GM21423 (cell line): Measurements from ENCODE around the gene NATD1.

ENCODE experiments used
- ATAC-seq: cut with Tn5 transposase; IDR thresholded peaks from one replicate; pipeline ENCODE4 v1.9.1; 2021; ENCODE audit warnings: mild to moderate bottlenecking, moderate library complexity; ENCODE audit not compliant: unreplicated experiment

Gene NATD1

DNA sequence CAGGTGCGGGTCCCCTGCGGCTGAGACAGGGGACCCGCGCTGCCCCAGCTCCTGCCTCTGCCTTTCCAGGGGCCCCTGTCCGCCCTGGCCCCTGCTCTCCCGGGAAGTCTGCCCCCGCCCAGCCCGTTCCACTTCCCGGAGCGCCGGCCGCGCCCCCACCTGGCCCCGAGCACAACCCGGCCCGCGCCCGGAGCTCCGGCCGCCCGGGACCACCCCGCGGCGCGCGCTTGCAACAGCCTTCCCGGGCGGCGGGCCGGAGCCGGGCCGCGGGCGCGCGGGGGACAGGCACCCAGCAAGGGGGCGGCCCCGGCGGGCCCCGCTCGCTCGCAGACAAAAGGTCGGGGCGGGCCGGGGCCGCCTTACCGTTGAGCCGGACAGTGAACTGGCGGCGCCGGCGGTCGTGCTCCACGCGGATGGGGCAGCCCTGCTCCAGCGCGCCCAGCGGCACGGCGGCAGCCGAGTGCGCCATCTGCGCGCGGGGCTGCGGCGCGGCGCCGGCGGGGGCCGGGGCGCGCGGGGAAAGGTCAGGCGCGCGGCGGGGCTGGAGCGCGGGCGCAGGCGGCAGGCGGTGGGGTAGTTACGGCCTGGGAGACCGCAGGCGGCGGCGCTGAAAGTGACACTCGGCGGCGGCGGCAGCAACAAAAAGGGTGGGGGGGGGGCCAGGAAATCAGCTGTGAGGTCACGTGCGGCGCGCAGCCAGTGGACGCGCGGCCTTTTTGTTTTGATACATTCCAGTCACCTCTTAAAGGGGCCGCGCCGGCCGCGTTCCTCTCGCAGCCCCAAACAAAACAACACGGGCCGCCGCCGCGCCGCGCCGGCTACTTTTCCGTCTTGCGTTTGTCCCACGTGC lies at the start of gene NATD1:
Gene NATD1, minus strand, starts transcription at position 615 of the 850 bp plus-strand sequence. Its CDS starts 146 bp downstream, at position 469.
- ATAC-seq: peak; percentile 74

DNA sequence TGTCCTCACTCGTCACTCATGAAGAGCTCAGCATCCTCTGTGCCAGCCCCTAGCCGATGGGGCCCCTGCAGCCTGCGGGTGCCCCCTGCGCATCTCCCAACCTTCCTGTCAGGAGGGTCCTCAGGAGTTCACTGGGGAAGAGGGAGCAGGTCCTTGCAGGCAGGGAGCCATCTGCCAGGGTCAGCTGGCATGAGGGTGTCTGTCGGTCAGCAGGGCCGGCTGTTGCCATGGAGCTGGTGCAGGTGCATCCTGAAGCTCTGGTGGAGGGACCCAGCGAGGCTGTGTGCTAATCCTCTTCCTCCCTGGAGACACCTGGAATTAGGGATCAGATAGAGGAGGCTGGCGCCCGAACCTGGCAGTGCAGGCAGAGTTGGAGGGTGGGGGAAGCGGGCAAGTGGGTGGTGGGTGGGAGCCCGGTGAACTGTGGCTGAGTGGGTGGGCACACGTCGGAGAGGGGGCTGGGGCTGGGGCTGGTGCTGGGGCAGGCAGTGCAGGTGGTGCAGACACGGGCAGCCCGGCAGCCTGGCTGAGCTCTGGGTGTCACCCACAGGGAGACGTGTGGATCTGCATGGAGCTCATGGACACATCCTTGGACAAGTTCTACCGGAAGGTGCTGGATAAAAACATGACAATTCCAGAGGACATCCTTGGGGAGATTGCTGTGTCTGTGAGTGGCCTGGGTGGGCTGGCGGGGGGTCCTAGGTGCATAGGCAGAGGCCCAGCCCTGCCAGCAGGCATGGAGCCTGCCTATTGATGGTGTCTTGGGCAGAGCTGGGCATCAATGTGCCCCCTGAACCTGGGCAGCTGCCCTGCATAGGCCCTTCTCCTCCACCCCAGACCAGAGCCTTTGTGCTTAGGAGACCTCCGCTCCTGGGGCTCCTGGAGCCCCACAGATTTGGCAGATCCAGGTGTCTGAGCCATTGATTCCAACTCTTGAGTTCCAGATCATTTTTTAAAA lies 48.7 kb upstream of the NATD1 start:
- no peak for ATAC-seq

GRCh38 chr17:21300601-21301571 lies 47.7 kb upstream of the NATD1 start:
- ATAC-seq: no peak

DNA sequence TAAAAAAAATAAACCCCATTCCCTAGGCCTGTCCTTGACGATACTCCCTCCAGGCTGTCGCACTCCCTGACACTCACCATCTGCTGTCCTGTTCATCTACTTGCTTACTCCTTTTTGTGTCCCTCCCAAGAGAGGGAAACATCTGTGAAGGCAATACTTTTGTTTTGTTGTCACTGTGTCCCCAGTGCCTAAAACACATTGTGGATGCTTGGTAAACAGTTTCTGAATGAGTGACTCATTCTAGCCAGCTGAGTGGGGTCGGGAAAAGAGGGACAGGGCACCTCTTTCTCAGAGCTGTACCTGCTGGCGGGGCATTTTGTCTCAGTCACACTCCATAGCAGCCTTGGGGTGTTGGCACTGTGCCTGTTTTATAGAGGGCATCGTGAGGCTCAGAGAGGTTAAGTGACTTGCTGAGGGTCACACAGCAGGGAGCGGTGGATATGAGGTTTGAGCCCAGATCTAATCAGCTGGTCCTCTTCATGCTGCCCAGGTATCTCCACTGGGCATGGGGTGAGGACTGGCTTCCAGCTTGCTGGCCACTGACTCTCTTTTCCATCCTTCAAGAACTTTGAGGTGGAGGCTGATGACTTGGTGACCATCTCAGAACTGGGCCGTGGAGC lies 46.9 kb upstream of the NATD1 start:
- no peak for ATAC-seq

DNA sequence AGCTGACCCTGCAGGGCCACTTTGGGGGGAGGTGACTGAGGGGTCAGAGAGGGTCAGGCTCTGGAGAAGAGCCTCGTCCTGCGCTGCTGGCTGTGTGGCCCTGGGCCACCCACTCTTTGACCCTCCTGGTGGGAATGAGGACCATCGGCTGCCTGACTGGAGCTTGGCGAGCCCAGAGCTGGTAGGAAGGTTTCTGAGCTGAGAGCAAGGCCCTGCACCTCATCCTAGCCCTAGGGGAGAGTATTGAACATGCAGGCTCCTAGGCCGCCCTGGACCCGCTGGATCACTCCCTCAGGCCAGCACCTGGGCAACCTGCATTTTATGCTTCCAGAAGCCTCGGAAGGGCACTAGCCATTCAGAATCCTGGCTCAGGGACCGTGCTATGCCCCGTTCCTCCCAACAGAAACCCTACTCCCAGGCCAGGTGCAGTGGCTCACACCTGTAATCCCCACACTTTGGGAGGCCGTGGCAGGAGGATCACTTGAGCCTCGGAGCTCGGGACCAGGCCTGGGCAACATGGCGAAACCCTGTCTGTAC lies 45.8 kb upstream of the NATD1 start:
- ATAC-seq: no peak

DNA sequence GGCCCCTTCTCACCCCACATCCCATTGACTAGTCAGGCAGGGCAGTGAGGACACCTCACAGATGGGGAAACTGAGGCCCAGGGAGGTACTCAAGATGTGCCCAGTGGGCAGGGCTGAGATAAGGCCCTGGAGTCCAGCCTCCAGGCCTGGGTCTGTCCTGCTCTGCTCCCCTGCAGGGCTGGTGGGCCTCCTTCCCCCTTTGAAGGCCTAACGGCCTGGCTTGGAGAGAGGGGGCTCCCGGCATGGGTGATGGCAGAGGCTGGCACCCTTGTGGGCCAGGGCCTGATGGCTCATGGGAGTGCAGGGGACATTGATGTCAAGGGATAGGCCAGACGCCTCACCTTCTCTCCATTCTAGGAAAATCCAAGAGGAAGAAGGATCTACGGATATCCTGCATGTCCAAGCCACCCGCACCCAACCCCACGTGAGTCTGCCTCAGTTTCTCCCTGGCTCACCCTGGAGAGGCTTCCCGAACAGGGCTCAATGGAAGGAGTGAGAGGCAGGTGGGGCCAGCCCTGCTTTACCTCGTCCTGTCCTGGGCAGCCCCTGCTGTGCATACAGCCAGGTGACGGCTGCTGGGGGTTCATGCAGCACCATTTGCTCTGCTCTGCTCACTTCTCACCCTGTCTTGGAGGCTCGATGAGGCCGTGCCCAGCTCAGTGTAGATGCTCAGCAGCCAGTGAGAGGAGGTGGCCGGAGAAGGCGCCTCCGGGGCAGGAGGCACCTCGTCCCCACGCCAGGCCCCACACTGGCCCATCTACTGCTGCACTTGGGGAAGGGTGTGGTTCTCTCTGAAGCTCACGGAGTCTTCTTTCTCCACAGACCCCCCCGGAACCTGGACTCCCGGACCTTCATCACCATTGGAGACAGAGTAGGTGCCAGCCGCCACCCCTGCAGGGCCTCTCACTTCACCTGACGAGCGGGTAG lies 45.1 kb upstream of the NATD1 start:
- no peak for ATAC-seq

DNA sequence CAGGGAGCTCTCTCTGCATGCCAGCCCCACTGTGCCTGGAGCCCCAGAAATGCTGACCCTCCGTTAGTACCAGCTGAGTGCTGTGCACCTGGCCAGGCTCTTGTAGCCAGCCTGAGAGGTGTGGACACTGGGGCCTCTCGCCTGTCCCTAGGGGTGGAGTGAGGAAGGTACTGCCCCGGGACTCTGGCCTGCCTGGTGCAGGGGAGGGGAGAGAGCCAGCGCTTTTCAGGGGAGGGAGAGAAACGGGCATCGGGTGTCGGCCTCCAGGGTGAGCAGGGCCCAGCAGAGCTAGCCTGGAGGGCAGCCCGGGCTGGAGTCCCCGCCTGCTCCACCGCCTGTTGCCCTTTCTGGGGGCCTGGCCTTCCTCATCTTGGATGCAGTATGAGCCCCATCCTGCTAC lies 44.4 kb upstream of the NATD1 start:
- ATAC-seq: no peak

DNA sequence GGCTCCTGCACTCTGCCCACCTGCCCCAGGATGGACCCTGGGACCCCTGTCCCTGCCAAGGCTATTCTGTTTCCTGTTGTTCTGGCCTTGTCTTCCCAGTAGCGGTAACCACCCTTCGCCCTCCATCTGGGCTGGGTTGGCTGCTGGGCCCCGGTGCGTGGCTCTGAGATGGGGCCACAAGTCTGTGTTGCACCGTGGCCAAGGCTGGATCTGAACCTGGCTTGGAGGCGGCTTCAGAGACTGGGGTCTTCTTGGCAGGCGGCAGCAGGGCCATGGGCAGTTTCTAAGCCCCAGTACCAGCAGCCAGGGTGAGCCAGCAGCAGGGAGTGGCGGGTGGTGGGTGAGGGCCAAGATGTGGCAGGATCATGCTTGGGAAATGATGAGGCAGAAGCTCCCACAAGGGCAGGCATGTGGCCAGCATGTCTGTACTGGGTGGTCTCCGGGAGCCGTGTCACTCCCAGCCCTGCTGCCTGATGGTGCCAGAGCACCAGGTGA lies 43.9 kb upstream of the NATD1 start:
- no peak for ATAC-seq

DNA sequence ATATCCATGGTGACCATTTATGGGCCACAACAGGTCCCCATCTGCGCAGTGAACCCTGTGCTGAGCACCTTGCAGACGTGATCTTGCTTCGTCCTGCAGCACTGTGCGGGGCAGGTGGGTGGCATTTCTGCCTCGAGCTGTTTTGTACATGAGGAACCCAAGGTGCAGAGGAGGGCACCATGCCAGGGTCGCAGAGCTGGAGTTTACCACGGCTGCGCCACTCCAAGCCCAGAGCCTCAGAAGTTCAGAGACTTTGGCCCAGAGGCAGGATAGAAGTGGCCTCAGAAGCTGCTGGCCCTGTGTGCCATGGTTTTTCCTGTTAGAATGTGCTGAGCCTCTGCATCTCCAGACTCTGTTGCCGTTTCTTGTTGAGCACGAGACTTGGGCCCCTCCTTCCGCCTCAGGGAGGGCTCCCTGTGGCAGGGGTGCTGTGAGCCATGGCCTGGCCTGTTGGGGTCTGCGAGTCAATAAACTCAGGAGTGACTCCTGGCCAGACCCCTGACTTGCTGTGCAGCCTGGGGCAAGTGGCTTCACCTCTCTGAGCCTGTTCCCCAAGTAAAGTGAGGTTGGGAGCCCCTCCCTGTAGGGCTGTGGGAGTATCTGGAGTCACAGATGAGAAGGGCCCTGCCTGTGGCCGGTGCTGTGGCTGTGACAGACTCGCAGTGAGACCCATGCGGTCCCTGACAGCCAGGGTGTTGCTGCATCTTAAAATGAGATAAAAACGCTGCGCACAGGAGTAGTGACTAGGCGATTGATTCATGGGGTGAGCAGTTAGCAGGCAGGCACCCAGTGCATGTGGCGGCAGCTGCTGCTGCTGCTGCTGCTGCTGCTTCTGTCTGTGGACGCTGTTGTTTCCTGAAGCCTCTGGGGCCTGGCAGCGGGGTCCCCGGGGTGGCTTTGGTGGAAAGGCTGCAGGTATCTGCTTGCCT lies 43.2 kb upstream of the NATD1 start:
- ATAC-seq: no peak

GRCh38 chr17:21295036-21295952 lies 42.1 kb upstream of the NATD1 start:
- ATAC-seq: no peak

DNA sequence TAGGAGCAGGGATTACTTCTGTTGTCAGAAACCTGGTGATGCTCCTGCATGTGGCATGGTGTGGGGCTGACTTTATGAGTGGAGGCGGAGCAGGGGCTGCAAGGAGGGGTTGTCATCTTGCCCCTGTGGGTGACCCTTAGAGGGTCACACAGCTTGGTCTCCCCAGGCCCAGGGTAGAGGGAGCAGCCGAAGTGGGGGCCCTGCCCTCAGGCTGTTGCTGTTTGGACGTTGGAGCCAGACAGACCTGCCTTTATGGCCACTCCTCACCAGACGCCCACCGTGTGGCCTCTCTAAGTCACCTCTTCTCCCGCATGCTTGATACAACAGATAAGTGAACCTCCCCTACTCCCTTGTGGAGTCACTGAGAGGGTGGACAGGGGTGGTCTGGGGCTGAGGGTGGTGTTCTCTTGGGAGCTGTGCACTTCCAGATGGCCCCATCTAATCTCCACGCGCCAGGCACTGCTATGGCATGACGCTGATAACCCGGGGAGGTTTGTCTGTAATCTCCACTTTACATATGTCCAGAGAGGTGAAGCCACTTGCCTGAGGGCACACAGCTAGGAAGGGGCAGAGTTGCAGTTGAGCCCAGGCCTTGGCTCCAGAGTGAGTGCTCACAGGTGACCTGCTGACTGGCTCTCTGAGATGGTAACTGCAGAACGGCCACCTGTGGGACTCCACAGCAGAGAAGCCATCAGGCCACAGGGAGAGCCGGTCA lies 41.3 kb upstream of the NATD1 start:
- no peak for ATAC-seq

DNA sequence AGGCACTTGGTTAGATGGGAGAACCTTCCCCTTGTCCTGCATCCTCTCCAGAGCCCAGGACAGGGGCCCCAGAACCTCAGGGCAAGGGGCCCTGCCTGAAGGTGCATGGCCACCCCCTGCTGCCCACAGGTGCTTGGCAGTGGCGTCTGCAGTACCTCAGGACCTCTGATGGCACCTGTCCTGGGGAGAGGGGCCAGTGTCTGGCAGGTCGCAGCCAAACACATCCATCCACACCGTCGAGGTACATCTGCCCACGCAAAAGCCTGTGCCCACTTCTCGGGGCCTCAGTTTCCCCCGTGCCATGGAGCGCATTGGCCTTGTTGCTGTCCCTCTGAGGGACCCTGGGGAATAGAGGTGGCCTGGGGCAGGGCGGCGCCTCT lies 40.6 kb upstream of the NATD1 start:
- no peak for ATAC-seq

- ATAC-seq: no peak
Measured at GRCh38 chr17:21292867-21293830, 39.9 kb upstream of the NATD1 start.

GRCh38 chr17:21291862-21292261 lies 38.7 kb upstream of the NATD1 start:
- no peak for ATAC-seq

- ATAC-seq: no peak
Measured at GRCh38 chr17:21291357-21291756, 38.1 kb upstream of the NATD1 start.
